K562 (cell line): ENCODE measurements around the gene IQGAP3. TPM values are rescaled to one million over a fixed set of nuclear protein-coding genes. Genes with fewer than 3 reads are reported as not detected.

ENCODE experiments used
- ATAC-seq: fragments of 200-7000 bp; cut with Tn5 transposase; 3 replicates; pipeline ENCODE4 v1.9.1; 2020; ENCODE audit warnings: moderate library complexity
- BruUV-seq: library from RNA; stranded (reverse); fragments of 400-500 nt; replicated peaks from 2 replicates; lab custom pipeline; 2021; lab: Mats Ljungman, UMichigan
- CTCF ChIA-PET: fragments of 300-600 bp; formaldehyde crosslinking; extraction: SDS; loops from one replicate; lab custom pipeline; 2021; ENCODE audit warnings: low intra/inter-chr PET ratio; lab: Yijun Ruan, JAX
- POLR2A ChIA-PET: fragments of 300-600, 350-650 bp; sonication (Branson Sonifier 250); formaldehyde crosslinking; extraction: SDS; loops from one replicate; lab custom pipeline; 2021; ENCODE audit warnings: antibody characterized with exemption, inconsistent platforms; lab: Yijun Ruan, JAX
- DNase-seq, 4 experiments: peaks; one replicate each; pipeline versions ENCODE4 v3.0.0 to v3.0.0-alpha.2; 2011 to 2018; ENCODE audit warnings: low spot score in 3 of 4, mixed read lengths in 3 of 4; ENCODE audit errors: extremely low read depth in 1 of 4
- FAIRE-seq: peaks from 2 replicates; lab custom pipeline; 2011; peaks lifted over from hg19 to GRCh38; lab: Jason Lieb, UNC
- H2AFZ ChIP-seq: 2 replicates; pipeline ENCODE4 v1.6.0; 2011; ENCODE audit warnings: low read depth, low read length, control low read depth, inconsistent platforms
- H3K27ac ChIP-seq: fragments of 200-600 bp; 3 replicates; pipeline ENCODE4 v1.8.0; 2011; ENCODE audit warnings: low read depth, mild to moderate bottlenecking, control low read depth, inconsistent platforms, low read length, moderate library complexity, mixed read lengths; ENCODE audit errors: extremely low read depth
- H3K27me3 ChIP-seq, 2 experiments: fragments of 300-600 bp in 1 of 2; 2 replicates in 1 of 2; 3 replicates in 1 of 2; pipeline versions ENCODE4 v1.6.0 to v1.8.0; 2011; ENCODE audit warnings: inconsistent platforms in 2 of 2, low read length in 2 of 2, mild to moderate bottlenecking in 1 of 2, mixed read lengths in 1 of 2, moderate library complexity in 1 of 2; ENCODE audit not compliant: control insufficient read depth in 2 of 2, insufficient read depth in 2 of 2
- H3K36me3 ChIP-seq: fragments of 300-600 bp; 3 replicates; pipeline ENCODE4 v1.8.0; 2011; ENCODE audit warnings: mild to moderate bottlenecking, low read length, inconsistent platforms; ENCODE audit not compliant: control insufficient read depth, insufficient read depth
- H3K4me1 ChIP-seq, 2 experiments: fragments of 200-600 bp in 1 of 2; replicated peaks in 1 of 2; 2 replicates in 1 of 2; 3 replicates in 1 of 2; pipeline versions ENCODE4 v1.5.1 to v1.8.0; 2011; ENCODE audit warnings: inconsistent platforms in 2 of 2, low read length in 2 of 2, mild to moderate bottlenecking in 1 of 2, mixed read lengths in 1 of 2, moderate library complexity in 1 of 2; ENCODE audit not compliant: control insufficient read depth in 2 of 2, insufficient read depth in 2 of 2
- H3K4me2 ChIP-seq: 2 replicates; pipeline ENCODE4 v1.6.1; 2011; ENCODE audit warnings: low read length, control low read depth, inconsistent platforms, mixed read lengths; ENCODE audit not compliant: insufficient read depth
- H3K4me3 ChIP-seq: fragments of 200-600 bp; sonication (generic), shearing (Covaris generic); 2 replicates; pipeline ENCODE4 v1.5.1; 2016; ENCODE audit warnings: control low read depth, inconsistent platforms
- H3K79me2 ChIP-seq: fragments of 200-600 bp; 3 replicates; pipeline ENCODE4 v1.8.0; 2011; ENCODE audit warnings: low read length, inconsistent platforms; ENCODE audit not compliant: control insufficient read depth, insufficient read depth
- H3K9ac ChIP-seq, 2 experiments: 2 replicates each; pipeline versions ENCODE4 v1.6.0 to v1.6.1; 2011; ENCODE audit warnings: low read depth in 2 of 2, low read length in 2 of 2, control low read depth in 1 of 2, inconsistent platforms in 1 of 2, mild to moderate bottlenecking in 1 of 2, mixed read lengths in 1 of 2; ENCODE audit not compliant: insufficient read depth in 1 of 2
- H3K9me1 ChIP-seq: one replicate; pipeline ENCODE4 v1.6.0; 2011; ENCODE audit warnings: inconsistent platforms, mild to moderate bottlenecking, low read length, moderate library complexity; ENCODE audit not compliant: control insufficient read depth, insufficient read depth
- H3K9me3 ChIP-seq: replicated peaks from 2 replicates; pipeline ENCODE4 v1.5.1; 2011; ENCODE audit warnings: low read depth, low read length, inconsistent platforms; ENCODE audit not compliant: control insufficient read depth, insufficient read depth
- H4K20me1 ChIP-seq: replicated peaks from 2 replicates; pipeline ENCODE4 v1.6.1; 2011; ENCODE audit warnings: low read length, inconsistent platforms, mixed read lengths; ENCODE audit not compliant: control insufficient read depth, insufficient read depth
- FOXA3 ChIP-seq, 2 experiments: fragments of 450-650 bp in 1 of 2; sonication (generic) in 1 of 2; formaldehyde crosslinking; IDR thresholded peaks in 1 of 2; conservative IDR thresholded peaks in 1 of 2; 2 replicates each; pipeline versions ENCODE4 v1.4.0 to v1.8.0; 2020 to 2022; ENCODE audit warnings: mild to moderate bottlenecking in 2 of 2, missing genetic modification reagents in 1 of 2
- KDM1A ChIP-seq, 2 experiments: fragments of 450-650 bp; IDR thresholded peaks; 2 replicates each; pipeline ENCODE4 v1.6.1; 2016; ENCODE audit warnings: mild to moderate bottlenecking in 2 of 2
- MCM3 ChIP-seq: fragments of 450-650 bp; IDR thresholded peaks from 2 replicates; pipeline ENCODE4 v1.6.1; 2016
- PHB ChIP-seq: fragments of 250-450 bp; sonication (Bioruptor Pico); IDR thresholded peaks from 2 replicates; pipeline ENCODE4 v1.5.0; 2021
- TCF7 ChIP-seq: sonication (generic); IDR thresholded peaks from 2 replicates; pipeline ENCODE4 v1.6.1; 2016; ENCODE audit warnings: antibody characterized with exemption, borderline replicate concordance
- ZNF121 ChIP-seq: sonication (generic); formaldehyde crosslinking; conservative IDR thresholded peaks from 2 replicates; pipeline ENCODE4 v1.8.0; 2022; ENCODE audit warnings: missing genetic modification reagents
- WGBS: fragments of 100-300 bp; shearing (Covaris generic); methylation state at CpG from one replicate; pipeline ENCODE4 v1.1.6; 2016; ENCODE audit warnings: low coverage, mixed read lengths; ENCODE audit not compliant: insufficient coverage; ENCODE audit errors: missing lambda C conversion rate; 5-methylcytosine and 5-hydroxymethylcytosine counted together
- in situ Hi-C: fragments of 300-500 bp; cut with MboI; formaldehyde crosslinking; loops from 4 replicates; pipeline ENCODE4 v1.15.0; 2018; ENCODE audit warnings: inconsistent platforms, mixed read lengths
- intact Hi-C: fragments of 100-400 bp; cut with micrococcal nuclease; formaldehyde crosslinking; loops from 2 replicates; pipeline ENCODE4 v1.14.2; 2022
- polyA plus RNA-seq, 8 experiments: library from polyadenylated mRNA; depleted of rRNA in 4 of 8; stranded (reverse) in 5 of 8; unstranded in 3 of 8; fragments of >200 nt; fragmentation: Nextera tagmentation in 2 of 8; fragmentation: Illumina TruSeq in 1 of 8; extraction: Ambion mirVana in 2 of 8; extraction: Trizol in 1 of 8; gene quantifications; 2 replicates each; pipeline versions ENCODE4 v1.2.1 to v1.2.3, GENCODE V29; 2011 to 2014; ENCODE audit warnings: inconsistent platforms in 1 of 8, missing spikeins in 1 of 8
- total RNA-seq, 7 experiments: library from RNA; depleted of rRNA in 6 of 7; stranded (reverse); fragments of >200 nt in 6 of 7; fragmentation: Illumina TruSeq in 2 of 7; extraction: Trizol in 2 of 7; gene quantifications; 2 replicates each; pipeline versions ENCODE4 v1.2.1 to v1.2.3, GENCODE V29; 2011 to 2021; ENCODE audit warnings: low replicate concordance in 1 of 7

Gene IQGAP3
- total and polyA plus RNA-seq, 9 of the 15 experiments (the other 6 are each of a cell fraction or from before 2014, with no cell fraction given), result 1.4 to 16.6 (median 11.9) TPM

DNA sequence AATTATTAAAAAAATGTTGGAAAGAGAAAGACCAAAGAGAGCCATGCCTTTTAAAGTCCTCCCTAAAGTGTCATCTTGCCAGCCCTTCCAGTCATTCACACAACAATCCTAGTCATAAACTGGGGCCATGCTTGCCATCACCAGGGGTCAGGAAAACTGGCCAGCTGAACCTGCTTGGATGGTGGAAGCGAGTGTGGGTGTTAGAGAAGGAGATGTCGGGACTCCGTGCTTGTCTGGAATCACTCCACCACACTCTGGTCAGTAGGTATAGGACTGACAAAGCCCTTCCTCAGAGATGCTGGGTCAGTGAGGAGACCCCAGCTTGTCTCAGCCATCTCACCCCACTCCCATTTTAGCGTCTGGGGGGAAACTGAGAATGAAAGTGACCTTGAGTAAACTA lies 43.6 kb upstream of the IQGAP3 start:
- no peak overlapping the region for H3K4me3 ChIP-seq
- no peaks in the 10 kb centered on the region for H3K36me3 ChIP-seq
- intact Hi-C loops (no loop called here), in situ Hi-C loops (no loop called here)
- H3K9me1 ChIP-seq, result no peaks in the 10 kb centered on the region
- DNase-seq (peak in 1 of 4 experiments; percentile 12), FAIRE-seq (no peak), ATAC-seq (peak; percentile 55)
- no TSS peak for BruUV-seq
- TF ChIP-seq MCM3 (no peak), ZNF121 (CRISPR knock-in tag) (0 out of 2 replicates have a peak, but pooled peaks have one; percentile 21)
- no peaks in the 10 kb centered on the region for H3K9me3 ChIP-seq
- H3K4me1 ChIP-seq, result peaks cover 17 to 23% of the 10 kb centered on the region in 2 experiments
- H3K27ac ChIP-seq, result 0 out of 3 replicates have a peak overlapping the region, but pooled peaks have one; percentile 15
- no peaks in the 10 kb centered on the region for H3K79me2 ChIP-seq
- POLR2A ChIA-PET, result interaction anchor here (1.6 kb wide), 1 partner anchor 8 kb away, joined by 5 read pairs; no protein-coding TSS in a partner anchor
- H2AFZ ChIP-seq, result peak overlapping the region; percentile 65
- no peaks in the 10 kb centered on the region for H4K20me1 ChIP-seq
- no peaks in the 10 kb centered on the region for H3K27me3 ChIP-seq
- CTCF ChIA-PET, result no interaction called here
- peak overlapping the region; percentile 4 to 79; a peak in 1 of 4 replicates for H3K9ac ChIP-seq
- WGBS, result 4% methylated on average over 4 of the region's 4 CpGs
- H3K4me2 ChIP-seq, result peak overlapping the region; percentile 67

DNA sequence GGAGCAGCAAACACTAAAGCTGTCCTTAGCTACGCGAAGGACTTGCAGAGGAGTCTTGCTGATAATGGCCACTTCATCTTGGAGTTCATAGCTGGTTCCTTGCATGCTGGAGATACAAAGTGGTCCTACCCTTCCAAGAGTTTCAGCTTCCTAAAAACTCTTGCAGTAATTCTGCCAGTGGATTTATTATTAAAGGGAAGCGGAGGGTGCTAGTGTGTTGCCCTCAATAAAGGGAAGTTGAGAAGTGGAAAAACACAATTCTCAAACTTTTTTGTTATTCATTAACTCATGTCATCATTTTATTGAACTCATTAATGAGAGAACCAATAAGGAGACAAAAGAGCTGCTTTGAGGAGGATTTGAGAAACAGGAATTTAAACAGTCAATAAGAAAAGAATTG lies 40.3 kb upstream of the IQGAP3 start:
- H3K27me3 ChIP-seq, result no peaks in the 10 kb centered on the region
- no peak for TF ChIP-seq FOXA3 (CRISPR knock-in tag; conservative IDR thresholded peaks at IDR 0.05 in 1 of 2, IDR thresholded peaks at IDR 0.05 in 1 of 2)
- TF ChIP-seq KDM1A (IDR thresholded peaks at IDR 0.05), result no peak
- no peak for TF ChIP-seq TCF7
- TF ChIP-seq PHB (CRISPR knock-in tag), result no peak
- TF ChIP-seq, all 486 proteins: peak for 0
- no peaks in the 10 kb centered on the region for H4K20me1 ChIP-seq
- ATAC-seq, result no peak
- CTCF ChIA-PET, result interaction anchor here (0.6 kb wide), 2 partner anchors 221 to 304 kb away, joined by 3 read pairs; no protein-coding TSS in a partner anchor
- peaks cover 16 to 19% of the 10 kb centered on the region in 2 experiments for H3K4me1 ChIP-seq
- H3K79me2 ChIP-seq, result no peaks in the 10 kb centered on the region
- DNase-seq, result no peak
- no TSS peak for BruUV-seq
- no peaks in the 10 kb centered on the region for H3K9me1 ChIP-seq
- no peak overlapping the region for H3K4me2 ChIP-seq
- POLR2A ChIA-PET, result interaction anchor here (0.7 to 1.3 kb wide), 7 partner anchors 12 to 173 kb away, joined by 3 to 7 read pairs (median 3); partner anchors contain the start of gene NAXE
- no peak overlapping the region for H3K9ac ChIP-seq
- no peak overlapping the region for H3K27ac ChIP-seq
- in situ Hi-C loops, result no loop called here
- no peaks in the 10 kb centered on the region for H3K9me3 ChIP-seq
- intact Hi-C loops, result no loop called here
- WGBS, result 26% methylated on average over 3 of the region's 3 CpGs
- H3K4me3 ChIP-seq, result no peak overlapping the region
- H2AFZ ChIP-seq, result no peak overlapping the region
- no peak for FAIRE-seq
- H3K36me3 ChIP-seq, result no peaks in the 10 kb centered on the region
